ENCODE data around the gene CCDC71.

The CCDC71 gene

DNA sequence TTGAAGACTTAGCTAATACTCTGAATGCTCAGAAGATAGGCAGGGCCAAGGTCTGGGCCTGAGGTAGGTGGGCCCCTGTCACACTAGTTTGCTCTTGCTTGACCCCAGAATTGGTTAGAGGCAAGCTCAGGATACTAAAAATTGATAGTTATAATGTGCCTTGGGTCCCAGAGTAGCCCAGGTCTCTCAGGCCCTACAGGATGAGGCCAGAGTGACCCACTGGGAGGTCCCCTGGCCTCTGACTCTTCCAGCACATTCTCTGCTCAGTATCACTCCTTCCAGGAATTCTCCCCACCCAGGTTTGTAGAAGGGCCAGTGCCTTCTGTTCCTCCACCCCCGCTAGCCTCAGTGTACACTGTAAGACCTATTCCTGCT lies 4.6 kb upstream of the CCDC71 start:
- H3K4me3 ChIP-seq (ENCODE audit: low read length) = peak overlapping the region; percentile 75
- H3K27ac ChIP-seq (ENCODE audit: low read depth, low read length) = no peak overlapping the region

GRCh38 chr3:49166752-49167556 lies 823 bp upstream of the CCDC71 start:
- Histone ChIP-seq H4K20me1 (ENCODE audit: control insufficient read depth, insufficient read depth, low read depth, low read length) (no peaks in the 10 kb centered on the region), H3K79me2 (ENCODE audit: control insufficient read depth, low read length) (peaks cover 37% of the 10 kb centered on the region), H3K4me1 (ENCODE audit: control insufficient read depth, low read length) (peaks cover 23% of the 10 kb centered on the region), H3K4me3 (ENCODE audit: low read length) (peak overlapping the region; percentile 84), H3K27ac (ENCODE audit: low read depth, low read length) (no peak overlapping the region), H3K4me2 (ENCODE audit: low read length) (peak overlapping the region; percentile 71), H3K36me3 (ENCODE audit: control insufficient read depth, low read length) (peaks cover 29% of the 10 kb centered on the region), H3K9me3 (ENCODE audit: control insufficient read depth, insufficient read depth, low read length) (peaks cover 7% of the 10 kb centered on the region; the same call in 1 of the 2 replicates), H3K27me3 (ENCODE audit: control insufficient read depth, low read length) (no peaks in the 10 kb centered on the region), H3F3A (ENCODE audit: control insufficient read depth, insufficient read depth) (no peaks in the 10 kb centered on the region), H3K9me2 (replicated peaks; ENCODE audit: control insufficient read depth, low read length) (no peaks in the 10 kb centered on the region; the same call in 1 of the 2 replicates)
- no peak for TF ChIP-seq EZH2phosphoT487 (IDR thresholded peaks at IDR 0.05; ENCODE audit: borderline replicate concordance, low read length)
- TF ChIP-seq, protein P1, sequence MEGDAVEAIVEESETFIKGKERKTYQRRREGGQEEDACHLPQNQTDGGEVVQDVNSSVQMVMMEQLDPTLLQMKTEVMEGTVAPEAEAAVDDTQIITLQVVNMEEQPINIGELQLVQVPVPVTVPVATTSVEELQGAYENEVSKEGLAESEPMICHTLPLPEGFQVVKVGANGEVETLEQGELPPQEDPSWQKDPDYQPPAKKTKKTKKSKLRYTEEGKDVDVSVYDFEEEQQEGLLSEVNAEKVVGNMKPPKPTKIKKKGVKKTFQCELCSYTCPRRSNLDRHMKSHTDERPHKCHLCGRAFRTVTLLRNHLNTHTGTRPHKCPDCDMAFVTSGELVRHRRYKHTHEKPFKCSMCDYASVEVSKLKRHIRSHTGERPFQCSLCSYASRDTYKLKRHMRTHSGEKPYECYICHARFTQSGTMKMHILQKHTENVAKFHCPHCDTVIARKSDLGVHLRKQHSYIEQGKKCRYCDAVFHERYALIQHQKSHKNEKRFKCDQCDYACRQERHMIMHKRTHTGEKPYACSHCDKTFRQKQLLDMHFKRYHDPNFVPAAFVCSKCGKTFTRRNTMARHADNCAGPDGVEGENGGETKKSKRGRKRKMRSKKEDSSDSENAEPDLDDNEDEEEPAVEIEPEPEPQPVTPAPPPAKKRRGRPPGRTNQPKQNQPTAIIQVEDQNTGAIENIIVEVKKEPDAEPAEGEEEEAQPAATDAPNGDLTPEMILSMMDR (IDR thresholded peaks at IDR 0.05; ENCODE audit: low read depth, low read length, poor library complexity, severe bottlenecking) = no peak

More for the DNA sequence above, 4.6 kb upstream of the CCDC71 start:
- no peaks in the 10 kb centered on the region; the same call in 1 of the 2 replicates for H3K36me3 ChIP-seq (ENCODE audit: control insufficient read depth, low read length)
- no peaks in the 10 kb centered on the region for H3F3A ChIP-seq (ENCODE audit: control insufficient read depth, insufficient read depth)
- no peaks in the 10 kb centered on the region; the same call in 1 of the 2 replicates for H3K9me2 ChIP-seq (replicated peaks; ENCODE audit: control insufficient read depth, low read length)
- peaks cover 9% of the 10 kb centered on the region for H3K79me2 ChIP-seq (ENCODE audit: control insufficient read depth, low read length)
- peaks cover 14% of the 10 kb centered on the region for H3K4me1 ChIP-seq (ENCODE audit: control insufficient read depth, low read length)
- H3K27me3 ChIP-seq (ENCODE audit: control insufficient read depth, low read length) = no peaks in the 10 kb centered on the region
- H3K4me2 ChIP-seq (ENCODE audit: low read length) = peak overlapping the region; percentile 89
- TF ChIP-seq, protein P1 (IDR thresholded peaks at IDR 0.05; ENCODE audit: low read depth, low read length, poor library complexity, severe bottlenecking) = no peak
- TF ChIP-seq EZH2phosphoT487 (IDR thresholded peaks at IDR 0.05; ENCODE audit: borderline replicate concordance, low read length) = no peak
- H4K20me1 ChIP-seq (ENCODE audit: control insufficient read depth, insufficient read depth, low read depth, low read length) = no peaks in the 10 kb centered on the region
- peaks cover 7% of the 10 kb centered on the region; the same call in 1 of the 2 replicates for H3K9me3 ChIP-seq (ENCODE audit: control insufficient read depth, insufficient read depth, low read length)

- peaks cover 41% of the 10 kb centered on the region for H3K79me2 ChIP-seq (ENCODE audit: control insufficient read depth, low read length)
- peak overlapping the region; percentile 26 for H3K27ac ChIP-seq (ENCODE audit: low read depth, low read length)
- H3K9me2 ChIP-seq (replicated peaks; ENCODE audit: control insufficient read depth, low read length) = no peaks in the 10 kb centered on the region; the same call in 1 of the 2 replicates
- peaks cover 17% of the 10 kb centered on the region for H3K4me1 ChIP-seq (ENCODE audit: control insufficient read depth, low read length)
- H3K36me3 ChIP-seq (ENCODE audit: control insufficient read depth, low read length) = peaks cover 35% of the 10 kb centered on the region
- no peaks in the 10 kb centered on the region for H3F3A ChIP-seq (ENCODE audit: control insufficient read depth, insufficient read depth)
- H3K9me3 ChIP-seq (ENCODE audit: control insufficient read depth, insufficient read depth, low read length) = peaks cover 7% of the 10 kb centered on the region; the same call in 1 of the 2 replicates
- H4K20me1 ChIP-seq (ENCODE audit: control insufficient read depth, insufficient read depth, low read depth, low read length) = no peaks in the 10 kb centered on the region
- no peak for TF ChIP-seq EZH2phosphoT487 (IDR thresholded peaks at IDR 0.05; ENCODE audit: borderline replicate concordance, low read length)
- TF ChIP-seq, protein P1 (IDR thresholded peaks at IDR 0.05; ENCODE audit: low read depth, low read length, poor library complexity, severe bottlenecking) = no peak
- H3K27me3 ChIP-seq (ENCODE audit: control insufficient read depth, low read length) = no peaks in the 10 kb centered on the region
- peak overlapping the region; percentile 71 for H3K4me2 ChIP-seq (ENCODE audit: low read length)
- peak overlapping the region; percentile 84 for H3K4me3 ChIP-seq (ENCODE audit: low read length)
Measured at GRCh38 chr3:49164983-49165720, 979 bp downstream of the CCDC71 start.
